NCI-H187 treated with DMSO at 0.1 percent for 48 hours (cell line): ENCODE results near the gene MEIKIN.
"Not testable (repeated sequence)": the region's sequence is repeated elsewhere in the genome, so short reads cannot be mapped to it uniquely, and the experiment has no call there.

Source experiments
- DNase-seq: peaks from one replicate; lab custom pipeline; 2025; lab: John Stamatoyannopoulos, UW

Gene MEIKIN

GRCh38 chr5:131796793-131797693, 148.4 kb downstream of the MEIKIN start, which contains the start of gene FNIP1:
Gene FNIP1, minus strand, starts transcription at chr5:131797017. Its CDS starts 96 bp downstream, at chr5:131796921.
- DNase-seq: peak; percentile 73

GRCh38 chr5:131795879-131796792, 149.3 kb downstream of the MEIKIN start:
- no peak for DNase-seq

GRCh38 chr5:131795228-131795627, 150.2 kb downstream of the MEIKIN start:
- no peak for DNase-seq

- no peak for DNase-seq
Observed at GRCh38 chr5:131794586-131794985, 150.9 kb downstream of the MEIKIN start.

GRCh38 chr5:131792896-131793295, 152.6 kb downstream of the MEIKIN start:
- DNase-seq: no peak

- DNase-seq: no peak
Observed at GRCh38 chr5:131791866-131792265, 153.6 kb downstream of the MEIKIN start.

GRCh38 chr5:131790550-131790949, 154.9 kb downstream of the MEIKIN start:
- DNase-seq: no peak

- no peak for DNase-seq
Observed at GRCh38 chr5:131789765-131790164, 155.7 kb downstream of the MEIKIN start.

- DNase-seq: no peak
Observed at GRCh38 chr5:131787736-131788135, 157.7 kb downstream of the MEIKIN start.

GRCh38 chr5:131786900-131787692, 158.4 kb downstream of the MEIKIN start:
- DNase-seq: no peak

- DNase-seq: no peak
Observed at GRCh38 chr5:131786036-131786435, 159.4 kb downstream of the MEIKIN start.

- no peak for DNase-seq
Observed at GRCh38 chr5:131783874-131784273, 161.6 kb downstream of the MEIKIN start.

GRCh38 chr5:131783357-131783756, 162.1 kb downstream of the MEIKIN start:
- DNase-seq: no peak

GRCh38 chr5:131782717-131783116, 162.7 kb downstream of the MEIKIN start:
- DNase-seq: no peak

- DNase-seq: not testable (repeated sequence)
Observed at GRCh38 chr5:131778141-131778540, 167.3 kb downstream of the MEIKIN start.

GRCh38 chr5:131776450-131776849, 169.0 kb downstream of the MEIKIN start:
- no peak for DNase-seq

- DNase-seq: no peak
Observed at GRCh38 chr5:131774652-131775367, 170.7 kb downstream of the MEIKIN start.

- no peak for DNase-seq
Observed at GRCh38 chr5:131773805-131774204, 171.7 kb downstream of the MEIKIN start.

GRCh38 chr5:131771692-131772091, 173.8 kb downstream of the MEIKIN start:
- no peak for DNase-seq

- DNase-seq: no peak
Observed at GRCh38 chr5:131769961-131770360, 175.5 kb downstream of the MEIKIN start.

GRCh38 chr5:131769336-131769735, 176.1 kb downstream of the MEIKIN start:
- no peak for DNase-seq
